ENCODE measurements around the gene CYS1.

DNA sequence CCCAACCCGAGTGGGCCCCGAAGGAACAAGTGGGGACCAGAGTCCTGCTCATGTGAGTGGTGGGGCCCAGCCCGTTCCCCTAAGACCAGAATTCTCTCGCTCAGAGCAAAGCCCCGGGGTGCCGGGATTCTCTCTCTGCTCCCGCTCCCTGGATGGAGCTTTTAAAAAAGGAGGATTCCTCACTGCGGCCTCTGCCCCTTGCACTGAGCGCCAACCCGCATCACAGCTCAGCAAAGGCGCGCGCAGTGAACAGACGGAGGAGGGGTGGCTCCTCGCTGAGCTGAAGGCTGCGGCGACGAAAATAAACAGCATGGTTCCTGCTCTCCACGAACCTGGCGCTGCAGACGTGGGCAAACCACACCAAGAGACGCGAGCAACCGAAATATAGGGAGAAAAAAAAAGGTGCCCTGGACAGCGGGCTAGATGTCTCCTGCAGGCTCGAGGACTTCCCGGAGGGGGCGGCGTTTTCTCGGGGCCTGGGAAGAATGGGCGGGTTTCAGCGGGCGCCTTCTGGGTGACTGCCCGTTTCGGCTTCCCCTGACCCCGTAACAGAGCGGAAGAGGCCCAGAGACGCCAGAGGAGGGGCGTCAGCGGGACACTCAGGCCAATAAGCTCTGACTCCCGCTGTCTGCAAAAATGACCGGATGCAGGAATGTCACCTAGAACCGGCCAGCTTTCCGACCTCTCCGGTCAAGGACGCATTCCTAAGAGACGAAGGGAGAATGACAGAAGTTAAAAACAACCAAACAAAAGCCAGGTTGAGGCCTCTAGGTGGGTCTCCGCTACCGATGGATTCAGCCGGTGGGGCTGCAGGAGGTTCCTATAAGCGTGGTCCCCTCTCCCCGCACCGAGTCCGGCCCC lies 37.7 kb downstream of the CYS1 start:
- TF ChIP-seq MAX (IDR thresholded peaks at IDR 0.05; ENCODE audit: low read depth, low read length) (no peak), POLR2A (IDR thresholded peaks at IDR 0.05; ENCODE audit: extremely low read depth, insufficient read length) (no peak)
- TF ChIP-seq, protein P1, sequence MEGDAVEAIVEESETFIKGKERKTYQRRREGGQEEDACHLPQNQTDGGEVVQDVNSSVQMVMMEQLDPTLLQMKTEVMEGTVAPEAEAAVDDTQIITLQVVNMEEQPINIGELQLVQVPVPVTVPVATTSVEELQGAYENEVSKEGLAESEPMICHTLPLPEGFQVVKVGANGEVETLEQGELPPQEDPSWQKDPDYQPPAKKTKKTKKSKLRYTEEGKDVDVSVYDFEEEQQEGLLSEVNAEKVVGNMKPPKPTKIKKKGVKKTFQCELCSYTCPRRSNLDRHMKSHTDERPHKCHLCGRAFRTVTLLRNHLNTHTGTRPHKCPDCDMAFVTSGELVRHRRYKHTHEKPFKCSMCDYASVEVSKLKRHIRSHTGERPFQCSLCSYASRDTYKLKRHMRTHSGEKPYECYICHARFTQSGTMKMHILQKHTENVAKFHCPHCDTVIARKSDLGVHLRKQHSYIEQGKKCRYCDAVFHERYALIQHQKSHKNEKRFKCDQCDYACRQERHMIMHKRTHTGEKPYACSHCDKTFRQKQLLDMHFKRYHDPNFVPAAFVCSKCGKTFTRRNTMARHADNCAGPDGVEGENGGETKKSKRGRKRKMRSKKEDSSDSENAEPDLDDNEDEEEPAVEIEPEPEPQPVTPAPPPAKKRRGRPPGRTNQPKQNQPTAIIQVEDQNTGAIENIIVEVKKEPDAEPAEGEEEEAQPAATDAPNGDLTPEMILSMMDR (IDR thresholded peaks at IDR 0.05; ENCODE audit: low read depth, low read length) = no peak

All from NB4 (cell line).